Activated T-cell treated with anti-CD3 and anti-CD28 coated beads for 24 hours (primary cell): ENCODE results near the gene FAM118B.

Experiments
- DNase-seq: peaks from one replicate; pipeline ENCODE4 v3.0.0-alpha.2; 2020; ENCODE audit warnings: low read depth

FAM118B gene

GRCh38 chr11:126211236-126212088 lies at the start of gene FAM118B, which contains the start of gene RPUSD4:
Gene FAM118B, plus strand, starts transcription at chr11:126211782. Its CDS starts 23,220 bp downstream, at chr11:126235002.
Gene RPUSD4, minus strand, starts transcription at chr11:126211650. Its CDS starts 12 bp downstream, at chr11:126211638.
- DNase-seq = peak; percentile 99

GRCh38 chr11:126162306-126163030 lies 49.1 kb upstream of the FAM118B start:
- DNase-seq = no peak

- DNase-seq = no peak
These were observed 48.4 kb upstream of the FAM118B start for GRCh38 chr11:126163074-126163700.

GRCh38 chr11:126163779-126164178 lies 47.8 kb upstream of the FAM118B start:
- no peak for DNase-seq

GRCh38 chr11:126164781-126165180 lies 46.8 kb upstream of the FAM118B start:
- DNase-seq = no peak

DNA sequence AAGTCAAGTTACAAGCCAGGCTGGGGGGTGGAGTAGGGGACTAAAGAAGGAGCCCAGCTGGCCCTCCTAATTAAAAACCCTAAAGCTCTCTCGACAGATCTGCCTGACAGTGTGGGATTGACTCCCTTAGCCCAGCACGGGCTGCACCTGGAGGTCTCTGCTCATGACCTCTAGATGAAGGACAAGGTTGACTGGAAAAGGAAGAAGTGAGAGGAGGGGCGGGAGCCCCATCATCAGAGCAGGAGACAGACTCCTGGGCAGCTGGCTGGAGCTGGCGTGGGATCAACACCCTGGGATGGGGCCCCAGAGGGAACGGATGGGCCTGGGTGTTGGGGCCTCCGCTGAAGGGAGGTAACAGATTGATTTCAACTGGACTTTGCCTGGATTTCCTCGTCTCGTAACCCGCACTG lies 46.3 kb upstream of the FAM118B start:
- no peak for DNase-seq

- DNase-seq = no peak
These were observed 45.8 kb upstream of the FAM118B start for GRCh38 chr11:126165757-126166156.

DNA sequence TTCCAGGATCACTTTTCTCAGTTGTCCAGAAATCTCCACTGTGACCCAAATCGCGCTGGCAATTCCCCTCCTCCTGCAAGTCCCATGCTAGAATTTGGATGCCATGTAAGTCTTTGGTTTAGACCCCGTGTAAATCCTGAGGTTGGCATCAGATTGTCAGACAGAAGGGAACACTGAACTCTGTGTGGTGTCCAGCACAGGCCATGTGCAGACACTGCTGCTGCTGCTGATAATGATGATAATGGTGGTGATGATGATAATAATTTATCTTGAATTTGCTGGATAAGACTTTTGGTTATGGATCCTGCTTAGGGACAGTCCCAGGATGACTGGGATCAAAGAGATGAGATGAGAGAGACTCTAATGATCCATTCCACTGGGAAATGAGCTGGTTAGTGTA lies 45.2 kb upstream of the FAM118B start:
- no peak for DNase-seq

DNA sequence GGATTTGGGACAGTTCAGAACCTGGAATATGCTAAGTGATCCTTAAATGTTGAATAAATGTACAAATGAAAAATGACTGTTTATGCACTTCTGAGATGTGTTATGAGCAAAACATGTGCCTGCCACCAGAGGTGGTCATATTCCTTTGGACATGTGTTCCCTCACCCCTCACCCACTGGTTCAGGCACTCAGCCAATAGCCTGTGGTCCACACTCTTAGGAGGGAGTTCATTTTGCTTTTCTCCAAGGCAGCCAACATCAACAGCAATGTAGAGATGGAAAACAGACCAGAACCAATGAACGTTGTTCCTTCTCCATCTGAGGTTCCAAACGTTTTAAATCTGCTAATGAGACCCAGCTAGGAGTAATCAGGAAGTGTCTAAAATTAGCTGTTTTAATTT lies 44.1 kb upstream of the FAM118B start:
- DNase-seq = no peak

DNA sequence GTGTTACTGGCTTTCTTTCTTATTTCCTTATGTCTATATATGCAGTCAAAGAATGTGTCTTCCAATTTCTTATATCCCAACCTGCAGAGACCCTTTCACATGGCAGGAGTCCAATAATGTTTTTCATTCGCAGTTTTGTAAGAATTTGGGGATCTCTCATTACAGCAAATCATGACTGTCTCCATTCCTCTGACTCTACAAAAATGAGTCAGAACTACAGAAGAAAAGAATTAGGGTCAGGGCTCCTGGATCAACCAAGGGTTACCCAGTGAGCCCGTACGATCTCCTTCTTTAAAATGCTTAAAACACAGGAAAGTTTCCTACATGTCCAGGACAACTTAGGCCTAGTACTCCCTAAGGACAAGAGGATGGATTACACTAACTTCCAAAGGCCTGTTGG lies 42.3 kb upstream of the FAM118B start:
- DNase-seq = no peak

GRCh38 chr11:126172596-126173038 lies 39.0 kb upstream of the FAM118B start:
- no peak for DNase-seq

DNA sequence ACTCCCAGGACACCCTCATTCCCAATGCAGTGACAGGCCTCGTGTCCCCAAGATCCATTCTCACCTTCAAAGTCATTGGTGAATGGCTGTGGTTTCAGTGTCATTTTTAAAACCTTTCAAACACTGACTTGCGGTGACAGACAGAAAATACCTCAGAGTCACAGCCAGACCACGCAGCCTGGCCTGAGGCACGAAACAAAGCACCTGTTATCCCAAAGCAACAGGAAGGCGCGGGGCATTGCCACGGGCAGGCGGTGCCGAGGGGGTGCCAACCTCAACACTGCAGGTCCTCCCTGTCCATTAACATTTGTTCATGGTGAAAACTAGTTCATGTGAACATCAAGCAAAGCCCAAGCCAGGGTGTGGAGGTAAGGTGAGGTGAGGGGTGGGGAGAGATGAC lies 38.3 kb upstream of the FAM118B start:
- no peak for DNase-seq

GRCh38 chr11:126174816-126175215 lies 36.8 kb upstream of the FAM118B start:
- DNase-seq = no peak

GRCh38 chr11:126175393-126175792 lies 36.2 kb upstream of the FAM118B start:
- DNase-seq = no peak

DNA sequence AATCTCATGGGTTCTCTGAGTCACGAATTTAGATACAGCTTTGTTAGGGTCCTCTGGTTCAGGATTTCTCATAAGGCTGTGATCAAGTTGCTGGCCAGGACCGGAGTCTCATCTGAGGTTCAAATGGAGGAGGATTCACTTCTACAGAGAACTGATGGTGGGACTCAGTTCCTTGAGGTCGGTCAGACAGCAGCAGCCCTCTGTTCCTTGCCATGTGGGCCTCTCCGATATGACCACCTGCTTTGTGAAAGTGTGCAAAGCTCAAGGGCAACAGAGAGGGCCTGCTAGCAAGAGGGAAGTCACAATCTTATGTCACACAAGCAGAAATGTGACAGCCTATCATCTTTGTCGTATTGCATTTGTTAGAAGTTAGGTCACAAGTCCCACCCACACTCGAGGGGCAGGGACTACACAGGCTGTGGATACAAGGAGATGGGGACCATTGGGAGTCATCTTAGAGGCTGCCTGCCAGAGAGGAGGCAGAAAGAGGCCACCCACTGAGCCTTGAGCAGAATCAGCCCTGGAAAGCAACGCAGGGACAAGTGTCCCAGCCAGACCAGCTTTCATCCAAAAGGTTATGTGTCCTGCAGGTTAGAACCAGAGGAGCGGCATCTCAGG lies 34.6 kb upstream of the FAM118B start:
- no peak for DNase-seq

GRCh38 chr11:126181939-126182730 lies 29.4 kb upstream of the FAM118B start:
- DNase-seq = no peak

- no peak for DNase-seq
These were observed 28.7 kb upstream of the FAM118B start for GRCh38 chr11:126182787-126183445.

GRCh38 chr11:126185259-126186024 lies 26.1 kb upstream of the FAM118B start:
- DNase-seq = no peak

GRCh38 chr11:126186025-126186698 lies 25.4 kb upstream of the FAM118B start:
- no peak for DNase-seq
